Osteocyte (in vitro differentiated cells): ENCODE measurements around the gene PIP4K2A. TPM values are rescaled to one million over a fixed set of nuclear protein-coding genes. Genes with fewer than 3 reads are reported as not detected.

ENCODE experiments used
- DNase-seq: peaks from one replicate; pipeline ENCODE4 v3.0.0; 2021; ENCODE audit warnings: mixed read lengths; ENCODE audit not compliant: unreplicated experiment; ENCODE audit errors: extremely low spot score
- H3K27ac Mint-ChIP-seq: one replicate; pipeline ENCODE4 v1.8.0; 2021; ENCODE audit warnings: mild to moderate bottlenecking, mixed read lengths; ENCODE audit not compliant: unreplicated experiment
- H3K27me3 Mint-ChIP-seq: one replicate; pipeline ENCODE4 v1.8.0; 2021; ENCODE audit warnings: mixed read lengths; ENCODE audit not compliant: unreplicated experiment
- H3K36me3 Mint-ChIP-seq: one replicate; pipeline ENCODE4 v1.8.0; 2021; ENCODE audit warnings: mixed read lengths; ENCODE audit not compliant: unreplicated experiment
- H3K4me1 Mint-ChIP-seq: one replicate; pipeline ENCODE4 v1.8.0; 2021; ENCODE audit warnings: mixed read lengths; ENCODE audit not compliant: unreplicated experiment
- H3K4me3 Mint-ChIP-seq: one replicate; pipeline ENCODE4 v1.8.0; 2021; ENCODE audit warnings: mild to moderate bottlenecking, moderate library complexity, mixed read lengths; ENCODE audit not compliant: unreplicated experiment
- H3K9me3 Mint-ChIP-seq: one replicate; pipeline ENCODE4 v1.8.0; 2021; ENCODE audit warnings: mixed read lengths; ENCODE audit not compliant: unreplicated experiment
- CTCF ChIP-seq: fragments of 200-600 bp; sonication (generic); IDR thresholded peaks from 2 replicates; pipeline ENCODE4 v1.5.0; 2021; ENCODE audit warnings: antibody characterized with exemption, mild to moderate bottlenecking, moderate library complexity
- total RNA-seq: library from RNA; stranded (reverse); gene quantifications from 2 replicates; pipeline ENCODE4 v1.2.1, GENCODE V29; 2021

Gene PIP4K2A
- total RNA-seq, 1 donor from 2014 or later, result 41.1 TPM

- H3K4me1 Mint-ChIP-seq, result no peaks in the 10 kb centered on the region
- DNase-seq, result no peak
- no peaks in the 10 kb centered on the region for H3K27me3 Mint-ChIP-seq
- H3K9me3 Mint-ChIP-seq, result no peaks in the 10 kb centered on the region
- TF ChIP-seq CTCF, result no peak
- no peak overlapping the region for H3K27ac Mint-ChIP-seq
- H3K36me3 Mint-ChIP-seq, result peaks cover 53% of the 10 kb centered on the region
- H3K4me3 Mint-ChIP-seq, result no peak overlapping the region
Measured at GRCh38 chr10:22541900-22542299, 172.5 kb downstream of the PIP4K2A start.

GRCh38 chr10:22539579-22540298, 174.6 kb downstream of the PIP4K2A start:
- Mint-ChIP-seq H3K4me3 (no peak overlapping the region), H3K36me3 (peaks cover 66% of the 10 kb centered on the region), H3K27ac (no peak overlapping the region)

GRCh38 chr10:22537810-22538209, 176.6 kb downstream of the PIP4K2A start:
- no peak for TF ChIP-seq CTCF
- no peaks in the 10 kb centered on the region for H3K9me3 Mint-ChIP-seq
- H3K27me3 Mint-ChIP-seq, result no peaks in the 10 kb centered on the region
- H3K36me3 Mint-ChIP-seq, result peaks cover 68% of the 10 kb centered on the region
- no peaks in the 10 kb centered on the region for H3K4me1 Mint-ChIP-seq
- no peak overlapping the region for H3K27ac Mint-ChIP-seq
- H3K4me3 Mint-ChIP-seq, result no peak overlapping the region
- no peak for DNase-seq

More at GRCh38 chr10:22539579-22540298, 174.6 kb downstream of the PIP4K2A start:
- H3K27me3 Mint-ChIP-seq, result no peaks in the 10 kb centered on the region
- TF ChIP-seq CTCF, result no peak
- no peaks in the 10 kb centered on the region for H3K9me3 Mint-ChIP-seq
- DNase-seq, result no peak
- H3K4me1 Mint-ChIP-seq, result no peaks in the 10 kb centered on the region

- H3K9me3 Mint-ChIP-seq, result no peaks in the 10 kb centered on the region
- TF ChIP-seq CTCF, result no peak
- H3K27ac Mint-ChIP-seq, result no peak overlapping the region
- H3K4me1 Mint-ChIP-seq, result no peaks in the 10 kb centered on the region
- no peak for DNase-seq
- H3K27me3 Mint-ChIP-seq, result no peaks in the 10 kb centered on the region
- peaks cover 63% of the 10 kb centered on the region for H3K36me3 Mint-ChIP-seq
- H3K4me3 Mint-ChIP-seq, result no peak overlapping the region
Measured at GRCh38 chr10:22536620-22537019, 177.8 kb downstream of the PIP4K2A start.

GRCh38 chr10:22534849-22535604, 179.4 kb downstream of the PIP4K2A start:
- peaks cover 54% of the 10 kb centered on the region for H3K36me3 Mint-ChIP-seq
- no peaks in the 10 kb centered on the region for H3K9me3 Mint-ChIP-seq
- H3K27ac Mint-ChIP-seq, result no peak overlapping the region
- TF ChIP-seq CTCF, result no peak
- H3K4me1 Mint-ChIP-seq, result no peaks in the 10 kb centered on the region
- H3K4me3 Mint-ChIP-seq, result no peak overlapping the region
- no peak for DNase-seq
- H3K27me3 Mint-ChIP-seq, result no peaks in the 10 kb centered on the region
